HepG2 (cell line): ENCODE data around the gene GAN. TPM values are rescaled to one million over a fixed set of nuclear protein-coding genes. Genes with fewer than 3 reads are reported as not detected.

Source experiments
- CENPT ChIP-seq: sonication (generic); formaldehyde crosslinking; IDR thresholded peaks from 2 replicates; pipeline ENCODE4 v1.8.0; 2022; ENCODE audit warnings: low read depth, mild to moderate bottlenecking, moderate library complexity, missing genetic modification reagents
- CSRNP2 ChIP-seq: sonication (generic); formaldehyde crosslinking; conservative IDR thresholded peaks from 2 replicates; pipeline ENCODE4 v1.8.0; 2022; ENCODE audit warnings: low read depth, missing genetic modification reagents
- EHMT2 ChIP-seq: fragments of 200-600 bp; sonication (generic); IDR thresholded peaks from 2 replicates; pipeline ENCODE4 v1.7.0; 2017; ENCODE audit warnings: antibody characterized with exemption, low read depth, low read length, borderline replicate concordance
- HIVEP1 ChIP-seq: sonication (generic); formaldehyde crosslinking; IDR thresholded peaks from 2 replicates; pipeline ENCODE4 v1.4.0; 2020; ENCODE audit warnings: mild to moderate bottlenecking, missing genetic modification reagents
- RORA ChIP-seq: sonication (generic); formaldehyde crosslinking; IDR thresholded peaks from 2 replicates; pipeline ENCODE4 v1.5.0; 2020; ENCODE audit warnings: mild to moderate bottlenecking, missing genetic modification reagents, moderate library complexity
- THAP8 ChIP-seq: sonication (generic); formaldehyde crosslinking; IDR thresholded peaks from 2 replicates; pipeline ENCODE4 v1.5.1; 2020; ENCODE audit warnings: missing genetic modification reagents, mild to moderate bottlenecking, borderline replicate concordance
- TOE1 ChIP-seq: sonication (generic); formaldehyde crosslinking; IDR thresholded peaks from 2 replicates; pipeline ENCODE4 v1.4.0; 2020; ENCODE audit warnings: mild to moderate bottlenecking, missing genetic modification reagents
- ZBTB40 ChIP-seq, 2 experiments: fragments of 450-650 bp in 1 of 2; sonication (generic) in 1 of 2; formaldehyde crosslinking in 1 of 2; IDR thresholded peaks; 2 replicates each; pipeline versions ENCODE4 v1.6.1 to v1.8.0; 2016 to 2022; ENCODE audit warnings: antibody characterized with exemption in 1 of 2, mild to moderate bottlenecking in 1 of 2, missing genetic modification reagents in 1 of 2
- ZEB1 ChIP-seq: IDR thresholded peaks from 2 replicates; pipeline ENCODE4 v1.6.1; 2012; ENCODE audit warnings: mild to moderate bottlenecking, low read depth, inconsistent platforms; ENCODE audit not compliant: insufficient replicate concordance
- ZFP36 ChIP-seq: fragments of 150-350 bp; IDR thresholded peaks from 2 replicates; pipeline ENCODE4 v1.6.1; 2018; ENCODE audit warnings: borderline replicate concordance, low read length, low read depth; ENCODE audit not compliant: partially characterized antibody
- polyA plus RNA-seq, 8 experiments: library from polyadenylated mRNA; depleted of rRNA in 3 of 8; stranded (reverse) in 7 of 8; unstranded in 1 of 8; fragments of >200 nt; fragmentation: Illumina TruSeq in 4 of 8; extraction: Trizol in 4 of 8; gene quantifications; 2 replicates each; pipeline versions ENCODE4 v1.2.1 to v1.2.3, GENCODE V29; 2011 to 2016; ENCODE audit warnings: low read depth in 4 of 8, missing spikeins in 1 of 8, mixed read lengths in 1 of 8; ENCODE audit not compliant: insufficient read depth in 1 of 8
- total RNA-seq, 5 experiments: library from RNA; depleted of rRNA; stranded (reverse); fragments of >200 nt; fragmentation: Illumina TruSeq; extraction: Trizol; gene quantifications; 2 replicates each; pipeline ENCODE4 v1.2.3, GENCODE V29; 2016; ENCODE audit warnings: low read depth in 1 of 5

The GAN gene
- total and polyA plus RNA-seq, 2 of the 13 experiments (the other 11 are each of a cell fraction or from before 2014, with no cell fraction given): 4.3 to 11.0 TPM

- TF ChIP-seq CSRNP2 (no peak), CENPT (CRISPR knock-in tag) (no peak), RORA (CRISPR knock-in tag) (no peak), EHMT2 (no peak), ZEB1 (no peak), TOE1 (CRISPR knock-in tag) (no peak), THAP8 (CRISPR knock-in tag) (no peak), ZFP36 (no peak), ZBTB40 (IDR thresholded peaks at IDR 0.05) (0 out of 2 replicates have a peak, but pooled peaks have one; percentile 3), ZBTB40 (CRISPR knock-in tag; IDR thresholded peaks at IDR 0.05) (no peak), HIVEP1 (CRISPR knock-in tag) (no peak)
Measured at GRCh38 chr16:81313701-81314602, 810 bp upstream of the GAN start (continued).
